Suprapubic skin (tissue), 4 donors: ENCODE results near the gene SLC22A1. TPM values are rescaled to one million over a fixed set of nuclear protein-coding genes. Genes with fewer than 3 reads are reported as not detected.
"Not testable (repeated sequence)": the region's sequence is repeated elsewhere in the genome, so short reads cannot be mapped to it uniquely, and the experiment has no call there.

Source experiments
- DNase-seq, 2 donors: peaks; one replicate each; pipeline ENCODE4 v3.0.0-alpha.2; 2019; ENCODE audit warnings: low spot score in 2 of 2
- H3K27ac ChIP-seq: fragments of 200-600 bp; sonication (generic); one replicate; pipeline ENCODE4 v1.5.1; 2019
- H3K27me3 ChIP-seq: fragments of 200-600 bp; sonication (generic); one replicate; pipeline ENCODE4 v1.5.1; 2019
- H3K36me3 ChIP-seq: fragments of 200-600 bp; sonication (generic); one replicate; pipeline ENCODE4 v1.5.1; 2019
- H3K4me1 ChIP-seq: fragments of 200-600 bp; sonication (generic); one replicate; pipeline ENCODE4 v1.5.1; 2019
- H3K4me3 ChIP-seq: fragments of 200-600 bp; sonication (generic); one replicate; pipeline ENCODE4 v1.5.1; 2019; ENCODE audit warnings: mild to moderate bottlenecking
- H3K9me3 ChIP-seq: fragments of 200-600 bp; sonication (generic); one replicate; pipeline ENCODE4 v1.5.1; 2019
- EP300 ChIP-seq: sonication (generic); formaldehyde crosslinking; IDR thresholded peaks from one replicate; pipeline ENCODE4 v1.6.1; 2017; ENCODE audit warnings: antibody characterized with exemption
- POLR2A ChIP-seq, 2 donors: fragments of 450-650 bp; IDR thresholded peaks; one replicate each; pipeline ENCODE4 v1.6.1; 2017; ENCODE audit warnings: antibody characterized with exemption in 2 of 2, mild to moderate bottlenecking in 2 of 2, moderate library complexity in 2 of 2
- POLR2AphosphoS5 ChIP-seq, 3 donors: sonication (generic); formaldehyde crosslinking; IDR thresholded peaks; one replicate each; pipeline ENCODE4 v1.6.1; 2017; ENCODE audit warnings: antibody characterized with exemption in 3 of 3
- WGBS: methylation state at CpG from one replicate; pipeline ENCODE4 v1.1.5; 2018; 5-methylcytosine and 5-hydroxymethylcytosine counted together
- total RNA-seq, 4 donors: library from RNA; depleted of rRNA; stranded (reverse); fragments of >200 nt; gene quantifications; one replicate each; pipeline ENCODE4 v1.1.0, GENCODE V29; 2016
- TF ChIP-seq, protein P1 (sequence below), 2 donors: fragments of 200-600 bp in 1 of 2; fragments of 450-650 bp in 1 of 2; sonication (generic) in 1 of 2; IDR thresholded peaks; one replicate each; pipeline ENCODE4 v1.5.1; 2016 to 2019; ENCODE audit warnings: antibody characterized with exemption in 2 of 2, mild to moderate bottlenecking in 1 of 2, moderate library complexity in 1 of 2

The SLC22A1 gene
- total RNA-seq, 4 donors from 2014 or later: 0.26 to 3.9 (median 3.3) TPM; not detected in 1

DNA sequence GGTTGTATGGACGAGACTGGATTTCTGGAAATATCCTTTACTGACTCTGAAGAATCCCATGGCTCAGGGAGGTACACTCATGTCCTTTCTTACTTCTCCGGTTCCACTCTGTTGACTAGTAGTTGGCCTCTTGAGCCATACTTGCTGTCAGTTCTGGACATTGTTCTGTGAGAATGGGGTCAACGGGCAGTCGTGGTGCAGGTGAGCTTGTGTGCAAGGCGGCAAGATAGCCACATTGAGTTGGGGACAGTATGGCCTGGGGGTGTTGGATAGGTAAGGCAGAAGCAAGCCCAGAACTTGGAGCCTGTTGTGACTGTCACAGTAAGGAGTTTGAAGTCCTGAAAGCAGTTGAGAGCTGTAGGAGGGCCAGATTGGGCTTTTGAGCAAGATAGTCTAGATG, 13.5 kb upstream of the SLC22A1 start:
- over 99% methylated on average over 5 of the region's 5 CpGs for WGBS
- H3K27me3 ChIP-seq: no peaks in the 10 kb centered on the region
- H3K4me1 ChIP-seq: no peaks in the 10 kb centered on the region
- H3K27ac ChIP-seq: no peak overlapping the region
- no peak overlapping the region for H3K4me3 ChIP-seq
- TF ChIP-seq EP300: no peak
- no peak for TF ChIP-seq POLR2A (IDR thresholded peaks at IDR 0.05)
- TF ChIP-seq POLR2AphosphoS5 (IDR thresholded peaks at IDR 0.05): no peak
- TF ChIP-seq, protein P1, sequence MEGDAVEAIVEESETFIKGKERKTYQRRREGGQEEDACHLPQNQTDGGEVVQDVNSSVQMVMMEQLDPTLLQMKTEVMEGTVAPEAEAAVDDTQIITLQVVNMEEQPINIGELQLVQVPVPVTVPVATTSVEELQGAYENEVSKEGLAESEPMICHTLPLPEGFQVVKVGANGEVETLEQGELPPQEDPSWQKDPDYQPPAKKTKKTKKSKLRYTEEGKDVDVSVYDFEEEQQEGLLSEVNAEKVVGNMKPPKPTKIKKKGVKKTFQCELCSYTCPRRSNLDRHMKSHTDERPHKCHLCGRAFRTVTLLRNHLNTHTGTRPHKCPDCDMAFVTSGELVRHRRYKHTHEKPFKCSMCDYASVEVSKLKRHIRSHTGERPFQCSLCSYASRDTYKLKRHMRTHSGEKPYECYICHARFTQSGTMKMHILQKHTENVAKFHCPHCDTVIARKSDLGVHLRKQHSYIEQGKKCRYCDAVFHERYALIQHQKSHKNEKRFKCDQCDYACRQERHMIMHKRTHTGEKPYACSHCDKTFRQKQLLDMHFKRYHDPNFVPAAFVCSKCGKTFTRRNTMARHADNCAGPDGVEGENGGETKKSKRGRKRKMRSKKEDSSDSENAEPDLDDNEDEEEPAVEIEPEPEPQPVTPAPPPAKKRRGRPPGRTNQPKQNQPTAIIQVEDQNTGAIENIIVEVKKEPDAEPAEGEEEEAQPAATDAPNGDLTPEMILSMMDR (IDR thresholded peaks at IDR 0.05): no peak
- H3K36me3 ChIP-seq: peaks cover 49% of the 10 kb centered on the region
- no peaks in the 10 kb centered on the region for H3K9me3 ChIP-seq
- DNase-seq: no peak

DNA sequence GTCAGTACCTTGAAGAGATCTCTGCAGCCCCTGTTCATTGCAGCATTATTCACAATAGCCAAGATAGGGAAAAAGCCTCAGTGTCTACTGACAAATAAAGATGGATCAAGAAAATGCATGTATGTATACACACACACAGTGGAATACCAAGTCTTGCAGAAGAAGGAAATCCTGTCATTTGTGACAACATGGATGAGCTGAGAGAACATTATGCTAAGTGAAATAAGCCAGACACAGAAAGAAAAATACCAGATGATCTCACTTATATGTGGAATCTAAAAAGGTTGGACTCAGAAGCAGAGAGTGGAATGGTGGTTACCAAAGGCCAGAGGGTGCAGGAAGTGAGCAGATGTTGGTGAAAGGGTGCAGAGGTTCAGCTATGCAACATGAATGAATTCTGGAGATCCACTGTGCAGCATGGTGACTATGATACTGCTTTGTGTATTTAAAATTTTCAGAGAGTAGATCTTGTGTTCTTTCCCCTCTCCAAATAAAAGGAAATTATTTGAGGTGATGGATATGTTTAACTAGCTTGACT, 11.0 kb upstream of the SLC22A1 start:
- TF ChIP-seq EP300 (no peak), POLR2A (IDR thresholded peaks at IDR 0.05) (no peak), POLR2AphosphoS5 (IDR thresholded peaks at IDR 0.05) (no peak)
- TF ChIP-seq, protein P1 (IDR thresholded peaks at IDR 0.05): no peak
- Histone ChIP-seq H3K27me3 (no peaks in the 10 kb centered on the region), H3K36me3 (peaks cover 24% of the 10 kb centered on the region), H3K9me3 (no peaks in the 10 kb centered on the region), H3K4me1 (no peaks in the 10 kb centered on the region), H3K4me3 (no peak overlapping the region), H3K27ac (no peak overlapping the region)
- no peak for DNase-seq

DNA sequence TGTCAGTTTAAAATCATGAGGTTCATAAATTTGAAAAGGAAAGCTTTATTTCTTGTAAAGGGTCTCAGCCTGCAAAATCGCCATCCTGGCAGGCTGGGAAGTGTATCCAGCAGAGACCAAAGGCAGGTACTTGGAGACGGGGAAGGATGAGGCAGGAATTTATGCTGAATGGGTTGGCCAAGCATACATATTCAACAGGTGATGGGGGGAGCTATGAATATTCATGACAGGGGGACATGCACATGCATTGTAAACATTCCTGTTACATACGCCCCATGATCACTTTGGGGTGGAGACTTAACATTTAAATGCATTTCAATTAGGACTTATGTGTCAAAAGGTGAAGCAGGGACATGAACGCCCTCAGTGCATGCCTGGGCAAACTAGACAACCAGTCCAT, 9.8 kb upstream of the SLC22A1 start:
- H3K4me3 ChIP-seq: no peak overlapping the region

DNA sequence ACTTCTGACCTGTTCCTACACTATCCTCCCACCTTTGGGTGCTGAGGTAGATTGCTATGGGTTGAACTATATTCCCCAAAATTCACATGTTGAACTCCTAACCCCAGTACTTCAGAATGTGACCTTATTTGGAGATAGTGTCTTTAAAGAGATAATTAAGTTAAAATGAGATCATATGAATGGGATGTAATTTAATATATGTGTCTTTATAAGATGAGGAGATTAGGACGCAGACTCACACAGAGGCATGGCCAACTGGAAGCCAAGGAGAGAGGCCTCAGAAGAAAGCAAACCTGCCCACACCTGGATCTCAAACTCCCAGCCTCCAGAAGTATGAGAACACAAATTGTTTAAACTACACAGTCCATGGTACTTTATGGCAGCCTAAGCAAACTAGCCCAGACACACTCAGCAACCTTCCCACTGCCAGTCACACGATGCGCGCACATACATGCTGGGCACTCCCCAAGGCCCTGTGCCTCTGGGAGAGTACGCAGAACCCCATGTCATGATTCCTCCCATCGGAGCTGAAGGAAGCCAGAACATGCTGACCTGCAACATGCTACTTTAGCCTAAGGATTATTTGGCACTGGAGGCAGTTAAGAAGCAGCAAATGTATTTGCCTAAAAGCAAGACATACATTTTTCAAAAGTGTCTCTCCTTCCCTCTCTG, 8.9 kb upstream of the SLC22A1 start:
- Histone ChIP-seq H3K27me3 (no peaks in the 10 kb centered on the region), H3K4me3 (no peak overlapping the region), H3K4me1 (no peaks in the 10 kb centered on the region), H3K27ac (no peak overlapping the region), H3K36me3 (peaks cover 17% of the 10 kb centered on the region), H3K9me3 (no peaks in the 10 kb centered on the region)
- WGBS: 60% methylated on average over 6 of the region's 6 CpGs
- no peak for DNase-seq
- no peak for TF ChIP-seq EP300
- TF ChIP-seq, protein P1 (IDR thresholded peaks at IDR 0.05): no peak

More for the DNA sequence above, 9.8 kb upstream of the SLC22A1 start:
- H3K9me3 ChIP-seq: no peaks in the 10 kb centered on the region
- H3K4me1 ChIP-seq: no peaks in the 10 kb centered on the region
- 73% methylated on average over 4 of the region's 4 CpGs for WGBS
- no peak for DNase-seq
- TF ChIP-seq EP300 (no peak), POLR2AphosphoS5 (IDR thresholded peaks at IDR 0.05) (no peak), POLR2A (IDR thresholded peaks at IDR 0.05) (no peak)
- TF ChIP-seq, protein P1 (IDR thresholded peaks at IDR 0.05): no peak
- peaks cover 20% of the 10 kb centered on the region for H3K36me3 ChIP-seq
- H3K27ac ChIP-seq: no peak overlapping the region
- no peaks in the 10 kb centered on the region for H3K27me3 ChIP-seq

DNA sequence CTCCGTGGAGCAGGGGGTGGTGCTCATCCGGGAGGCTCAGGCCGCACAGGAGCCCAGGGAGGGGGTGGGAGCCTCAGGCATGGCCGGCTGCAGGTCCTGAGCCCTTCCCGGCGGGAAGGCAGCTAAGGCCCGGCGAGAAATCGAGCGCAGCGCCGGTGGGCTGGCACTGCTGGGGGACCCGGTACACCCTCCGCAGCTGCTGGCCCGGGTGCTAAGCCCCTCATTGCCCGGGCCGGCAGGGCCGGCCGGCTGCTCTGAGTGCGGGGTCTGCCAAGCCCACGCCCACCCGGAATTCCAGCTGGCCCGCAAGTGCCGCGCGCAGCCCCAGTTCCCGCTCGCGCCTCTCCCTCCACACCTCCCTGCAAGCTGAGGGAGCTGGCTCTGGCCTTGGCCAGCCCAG, 7.1 kb upstream of the SLC22A1 start:
- not testable (repeated sequence) for H3K4me3 ChIP-seq, H3K27ac ChIP-seq, DNase-seq, H3K27me3 ChIP-seq, H3K9me3 ChIP-seq, H3K4me1 ChIP-seq
- H3K36me3 ChIP-seq: peaks cover 13% of the 10 kb centered on the region
- WGBS: 100% methylated on average over 8 of the region's 29 CpGs

DNA sequence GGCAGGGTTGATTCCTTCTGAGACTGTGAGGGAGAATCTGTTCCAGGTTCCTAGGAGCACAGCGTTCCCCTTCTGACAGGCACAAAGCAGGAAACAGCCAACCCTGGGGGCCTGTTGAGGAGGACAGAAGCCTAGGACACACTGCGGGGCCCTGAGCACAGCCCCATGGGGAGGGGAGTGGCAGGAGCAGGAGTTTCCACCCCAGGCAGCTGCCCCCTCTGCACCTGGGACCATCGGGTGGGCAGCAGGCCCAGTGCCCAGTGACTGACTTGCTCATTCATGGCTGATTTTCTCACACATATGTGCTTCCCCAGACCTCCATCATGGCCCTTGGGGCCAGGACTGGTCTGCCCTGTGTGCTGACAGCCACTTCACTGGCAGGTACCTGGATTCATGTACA, 6.2 kb upstream of the SLC22A1 start:
- Histone ChIP-seq H3K9me3 (no peaks in the 10 kb centered on the region), H3K36me3 (peaks cover 10% of the 10 kb centered on the region), H3K4me3 (no peak overlapping the region), H3K4me1 (no peaks in the 10 kb centered on the region), H3K27me3 (no peaks in the 10 kb centered on the region), H3K27ac (no peak overlapping the region)
- no peak for DNase-seq
- TF ChIP-seq, protein P1 (IDR thresholded peaks at IDR 0.05): no peak
- TF ChIP-seq POLR2A (IDR thresholded peaks at IDR 0.05) (no peak), EP300 (no peak), POLR2AphosphoS5 (IDR thresholded peaks at IDR 0.05) (no peak)
- WGBS: 84% methylated on average over 2 of the region's 3 CpGs
